ENCODE data around the gene USP49. TPM values are rescaled to one million over a fixed set of nuclear protein-coding genes. Genes with fewer than 3 reads are reported as not detected.

Gene USP49
- total RNA-seq, 2 experiments from 2014 or later: 9.0 to 17.8 TPM

- peak overlapping the region; percentile 81 for H3K27ac ChIP-seq (ENCODE audit: low read depth, low read length, poor library complexity, severe bottlenecking)
- H3K9me3 ChIP-seq (ENCODE audit: low read length): no peaks in the 10 kb centered on the region
- H3K4me2 ChIP-seq (ENCODE audit: low read length): peak overlapping the region; percentile 91
- BruUV-seq (replicated peaks): no TSS peak
- H3K79me2 ChIP-seq (ENCODE audit: insufficient read depth, low read depth, low read length): peaks cover 34% of the 10 kb centered on the region; the same call in 1 of the 2 replicates
- peaks cover 29% of the 10 kb centered on the region for H3K36me3 ChIP-seq (ENCODE audit: insufficient read depth, low read length)
- H4K20me1 ChIP-seq (ENCODE audit: insufficient read depth, low read length): peaks cover 4% of the 10 kb centered on the region; the same call in 1 of the 2 replicates
- DNase-seq (ENCODE audit: low spot score): peak; percentile 89
- ChIA-PET POLR2A (interaction anchor here (0.6 to 2.8 kb wide), 6 partner anchors 13 to 262 kb away, joined by 3 to 11 read pairs (median 4); partner anchors contain the start of genes BYSL, CCND3, MED20 and TAF8), CTCF (ENCODE audit: unreplicated experiment) (interaction anchor here (0.8 to 1.4 kb wide), 4 partner anchors 70 to 255 kb away, joined by 3 to 5 read pairs (median 4); partner anchors contain the start of gene BYSL)
- no peaks in the 10 kb centered on the region for H3K9me2 ChIP-seq (ENCODE audit: insufficient read depth, low read length)
- intact Hi-C loops (cut with micrococcal nuclease; ENCODE audit: unreplicated experiment): loop anchor here (1.0 to 10.0 kb wide), 5 partner anchors 109 to 668 kb away; partner anchors contain the start of genes BYSL, CCND3, MED20 and TRERF1
- peaks cover 41% of the 10 kb centered on the region for H3K4me1 ChIP-seq (ENCODE audit: insufficient read depth, low read length, poor library complexity, severe bottlenecking)
- TF ChIP-seq CTCF (conservative IDR thresholded peaks at IDR 0.05; ENCODE audit: low read length): peak; percentile 75
- TF ChIP-seq EZH2phosphoT487 (IDR thresholded peaks at IDR 0.05; ENCODE audit: borderline replicate concordance, low read depth, low read length): no peak
- H3K4me3 ChIP-seq (ENCODE audit: low read depth, low read length, poor library complexity, severe bottlenecking): peak overlapping the region; percentile 86
- H2AFZ ChIP-seq (ENCODE audit: low read length): peak overlapping the region; percentile 57
Measured at GRCh38 chr6:41786451-41787218, 108.5 kb downstream of the USP49 start.

- 0 out of 2 replicates have a peak, but pooled peaks cover 4% of the 10 kb centered on the region for H4K20me1 ChIP-seq (ENCODE audit: insufficient read depth, low read length)
- peak overlapping the region; percentile 86 for H3K4me3 ChIP-seq (ENCODE audit: low read depth, low read length, poor library complexity, severe bottlenecking)
- BruUV-seq (replicated peaks): no TSS peak
- intact Hi-C loops (cut with micrococcal nuclease; ENCODE audit: unreplicated experiment): loop anchor here (2.0 to 10.0 kb wide), 2 partner anchors 155 to 669 kb away; partner anchors contain the start of genes CCND3 and TRERF1
- H3K79me2 ChIP-seq (ENCODE audit: insufficient read depth, low read depth, low read length): peaks cover 29% of the 10 kb centered on the region; the same call in 1 of the 2 replicates
- H2AFZ ChIP-seq (ENCODE audit: low read length): no peak overlapping the region
- H3K9me2 ChIP-seq (ENCODE audit: insufficient read depth, low read length): no peaks in the 10 kb centered on the region
- H3K4me1 ChIP-seq (ENCODE audit: insufficient read depth, low read length, poor library complexity, severe bottlenecking): peaks cover 48% of the 10 kb centered on the region
- H3K9me3 ChIP-seq (ENCODE audit: low read length): no peaks in the 10 kb centered on the region
- H3K27ac ChIP-seq (ENCODE audit: low read depth, low read length, poor library complexity, severe bottlenecking): no peak overlapping the region
- ChIA-PET POLR2A (interaction anchor here (0.8 to 2.8 kb wide), 3 partner anchors 230 to 263 kb away, joined by 3 to 11 read pairs (median 4); partner anchors contain the start of gene TAF8), CTCF (ENCODE audit: unreplicated experiment) (interaction anchor here (1.3 to 1.4 kb wide), 2 partner anchors 153 to 256 kb away, joined by 3 to 5 read pairs; no protein-coding TSS in a partner anchor)
- no peak for TF ChIP-seq EZH2phosphoT487 (IDR thresholded peaks at IDR 0.05; ENCODE audit: borderline replicate concordance, low read depth, low read length)
- TF ChIP-seq CTCF (conservative IDR thresholded peaks at IDR 0.05; ENCODE audit: low read length): no peak
- peak overlapping the region; percentile 91 for H3K4me2 ChIP-seq (ENCODE audit: low read length)
- peaks cover 21% of the 10 kb centered on the region for H3K36me3 ChIP-seq (ENCODE audit: insufficient read depth, low read length)
- peak; percentile 18 for DNase-seq (ENCODE audit: low spot score)
Measured at GRCh38 chr6:41785689-41786450, 109.3 kb downstream of the USP49 start.

Measured in OCI-LY7 (cell line).